GM18508 (cell line): ENCODE data around the gene CNTRL.
"Not testable (repeated sequence)": the region's sequence is repeated elsewhere in the genome, so short reads cannot be mapped to it uniquely, and the experiment has no call there.

ENCODE experiments used
- ATAC-seq: cut with Tn5 transposase; IDR thresholded peaks from one replicate; pipeline ENCODE4 v1.9.1; 2021; ENCODE audit warnings: moderate number of reproducible peaks; ENCODE audit not compliant: insufficient read depth, unreplicated experiment

CNTRL gene

GRCh38 chr9:121074370-121075250 lies at the start of gene CNTRL:
TSS of gene CNTRL (plus strand) at chr9:121074955. CDS start at chr9:121088327, 13,372 bp downstream.
- no peak for ATAC-seq

GRCh38 chr9:121026260-121026691 lies 48.5 kb upstream of the CNTRL start:
- ATAC-seq = no peak

- ATAC-seq = no peak
Observed at GRCh38 chr9:121026768-121027167, 48.0 kb upstream of the CNTRL start.

- ATAC-seq = not testable (repeated sequence)
Observed at GRCh38 chr9:121028285-121028684, 46.5 kb upstream of the CNTRL start.

- ATAC-seq = no peak
Observed at GRCh38 chr9:121029469-121029868, 45.3 kb upstream of the CNTRL start.

GRCh38 chr9:121034529-121034928 lies 40.2 kb upstream of the CNTRL start:
- no peak for ATAC-seq

- ATAC-seq = not testable (repeated sequence)
Observed at GRCh38 chr9:121035717-121036116, 39.0 kb upstream of the CNTRL start.

- no peak for ATAC-seq
Observed at GRCh38 chr9:121038362-121038761, 36.4 kb upstream of the CNTRL start.

GRCh38 chr9:121038804-121039203 lies 36.0 kb upstream of the CNTRL start:
- ATAC-seq = no peak

GRCh38 chr9:121048175-121048574 lies 26.6 kb upstream of the CNTRL start:
- ATAC-seq = no peak

- ATAC-seq = no peak
Observed at GRCh38 chr9:121048618-121049017, 26.1 kb upstream of the CNTRL start.

- ATAC-seq = no peak
Observed at GRCh38 chr9:121050128-121050988, 24.4 kb upstream of the CNTRL start, which contains the start of gene C5. TSS of gene C5 (minus strand) at chr9:121050275. CDS start at chr9:121050246, 29 bp downstream.

GRCh38 chr9:121053544-121053943 lies 21.2 kb upstream of the CNTRL start:
- no peak for ATAC-seq

GRCh38 chr9:121055642-121056143 lies 19.1 kb upstream of the CNTRL start:
- no peak for ATAC-seq

- ATAC-seq = no peak
Observed at GRCh38 chr9:121057821-121058220, 16.9 kb upstream of the CNTRL start.

- no peak for ATAC-seq
Observed at GRCh38 chr9:121059513-121059912, 15.2 kb upstream of the CNTRL start.

GRCh38 chr9:121059998-121060636 lies 14.6 kb upstream of the CNTRL start:
- no peak for ATAC-seq

- no peak for ATAC-seq
Observed at GRCh38 chr9:121066850-121067249, 7.9 kb upstream of the CNTRL start.

GRCh38 chr9:121067640-121068039 lies 7.1 kb upstream of the CNTRL start:
- no peak for ATAC-seq

- ATAC-seq = no peak
Observed at GRCh38 chr9:121069396-121069795, 5.4 kb upstream of the CNTRL start.
